H1 (cell line): Measurements from ENCODE around the gene C15orf40. TPM values are rescaled to one million over a fixed set of nuclear protein-coding genes. Genes with fewer than 3 reads are reported as not detected.

Experiments used
- CTCF ChIA-PET: fragments of 300-600 bp; sonication (Branson Sonifier 250); formaldehyde crosslinking; loops from one replicate; lab custom pipeline; 2021; ENCODE audit not compliant: partially characterized antibody; lab: Charles Lee
- POLR2A ChIA-PET: fragments of 300-600 bp; sonication (Branson Sonifier 250); formaldehyde crosslinking; loops from one replicate; lab custom pipeline; 2021; ENCODE audit warnings: inconsistent platforms; ENCODE audit not compliant: partially characterized antibody; lab: Charles Lee
- DNase-seq, 2 experiments: peaks; one replicate each; pipeline versions ENCODE4 v3.0.0 to v3.0.0-alpha.2; 2010 to 2022; ENCODE audit warnings: low spot score in 2 of 2, low read depth in 1 of 2, mixed read lengths in 1 of 2
- FAIRE-seq: peaks from 2 replicates; lab custom pipeline; 2011; peaks lifted over from hg19 to GRCh38; lab: Jason Lieb, UNC
- H2AFZ ChIP-seq: 2 replicates; pipeline ENCODE4 v1.8.1; 2012; ENCODE audit warnings: low read length, inconsistent platforms
- H2AK5ac ChIP-seq: 2 replicates; pipeline ENCODE4 v1.6.1; 2013; ENCODE audit warnings: low read depth, low read length
- H2BK120ac ChIP-seq: replicated peaks from 2 replicates; pipeline ENCODE3; 2013; ENCODE audit warnings: low read depth, low read length, inconsistent platforms
- H2BK12ac ChIP-seq: 2 replicates; pipeline ENCODE4 v1.6.1; 2013; ENCODE audit warnings: low read depth, low read length
- H2BK15ac ChIP-seq: 2 replicates; pipeline ENCODE4 v1.6.1; 2013; ENCODE audit warnings: low read length
- H2BK20ac ChIP-seq: 2 replicates; pipeline ENCODE4 v1.6.1; 2013; ENCODE audit warnings: low read length
- H2BK5ac ChIP-seq: 2 replicates; pipeline ENCODE4 v1.6.1; 2013; ENCODE audit warnings: low read depth, low read length
- H3K14ac ChIP-seq: 2 replicates; pipeline ENCODE4 v1.6.1; 2013; ENCODE audit warnings: inconsistent platforms; ENCODE audit not compliant: insufficient read length
- H3K18ac ChIP-seq: 2 replicates; pipeline ENCODE4 v1.6.1; 2013; ENCODE audit warnings: low read length; ENCODE audit errors: extremely low read depth
- H3K23ac ChIP-seq: 2 replicates; pipeline ENCODE4 v1.6.1; 2013; ENCODE audit warnings: inconsistent platforms; ENCODE audit not compliant: insufficient read length
- H3K23me2 ChIP-seq: 2 replicates; pipeline ENCODE4 v1.6.1; 2013; ENCODE audit warnings: low read depth, low read length
- H3K27ac ChIP-seq: 2 replicates; pipeline ENCODE4 v1.6.1; 2011; ENCODE audit warnings: low read depth, low read length, inconsistent platforms
- H3K27me3 ChIP-seq, 4 experiments: replicated peaks in 1 of 4; 1 replicate in 1 of 4; 2 replicates in 3 of 4; pipeline versions ENCODE4 v1.6.1 to v1.8.1; 2011 to 2013; ENCODE audit warnings: low read length in 3 of 4, mild to moderate bottlenecking in 3 of 4, inconsistent platforms in 2 of 4, mixed read lengths in 2 of 4, moderate library complexity in 1 of 4; ENCODE audit not compliant: control insufficient read depth in 3 of 4, insufficient read depth in 3 of 4; ENCODE audit errors: extremely low read depth in 1 of 4
- H3K36me3 ChIP-seq, 4 experiments: 2 replicates each; pipeline versions ENCODE4 v1.6.1 to v1.8.1; 2011 to 2013; ENCODE audit warnings: mild to moderate bottlenecking in 4 of 4, low read length in 3 of 4, moderate library complexity in 2 of 4, control low read depth in 1 of 4, inconsistent platforms in 1 of 4; ENCODE audit not compliant: insufficient read depth in 4 of 4, control insufficient read depth in 2 of 4
- H3K4ac ChIP-seq: replicated peaks from 2 replicates; pipeline ENCODE3; 2013; ENCODE audit warnings: low read length, low read depth, mixed read lengths, inconsistent platforms; ENCODE audit not compliant: insufficient read length
- H3K4me1 ChIP-seq, 4 experiments: replicated peaks in 1 of 4; 1 replicate in 1 of 4; 2 replicates in 3 of 4; pipeline versions ENCODE4 v1.6.1 to v1.8.1; 2011 to 2013; ENCODE audit warnings: low read length in 3 of 4, inconsistent platforms in 2 of 4, mixed read lengths in 1 of 4; ENCODE audit not compliant: insufficient read depth in 4 of 4, control insufficient read depth in 3 of 4
- H3K4me2 ChIP-seq, 2 experiments: 2 replicates each; pipeline versions ENCODE4 v1.6.1 to v1.8.1; 2011 to 2013; ENCODE audit warnings: low read depth in 2 of 2, low read length in 2 of 2, control low read depth in 1 of 2, inconsistent platforms in 1 of 2, mild to moderate bottlenecking in 1 of 2; ENCODE audit not compliant: insufficient read depth in 1 of 2
- H3K4me3 ChIP-seq, 4 experiments: fragments of 200-600, 300-600 bp in 1 of 4; sonication (generic), shearing (Covaris generic), sonication (Bioruptor Twin) in 1 of 4; 2 replicates each; pipeline versions ENCODE4 v1.5.1 to v1.8.1; 2011 to 2016; ENCODE audit warnings: low read length in 4 of 4, low read depth in 3 of 4, control low read depth in 2 of 4, inconsistent platforms in 2 of 4, mild to moderate bottlenecking in 2 of 4, mixed read lengths in 1 of 4, moderate library complexity in 1 of 4; ENCODE audit not compliant: insufficient read depth in 2 of 4; ENCODE audit errors: extremely low read depth in 1 of 4
- H3K56ac ChIP-seq: replicated peaks from 2 replicates; pipeline ENCODE3; 2013; ENCODE audit warnings: low read depth, mild to moderate bottlenecking, mixed read lengths, low read length, inconsistent platforms; ENCODE audit not compliant: insufficient read length
- H3K79me1 ChIP-seq: 2 replicates; pipeline ENCODE4 v1.6.1; 2013; ENCODE audit warnings: low read depth, low read length, control low read depth
- H3K79me2 ChIP-seq, 2 experiments: 2 replicates each; pipeline versions ENCODE4 v1.6.1 to v1.8.1; 2012 to 2013; ENCODE audit warnings: low read length in 2 of 2, mild to moderate bottlenecking in 2 of 2, inconsistent platforms in 1 of 2; ENCODE audit not compliant: insufficient read depth in 2 of 2, control insufficient read depth in 1 of 2
- H3K9ac ChIP-seq, 4 experiments: replicated peaks in 1 of 4; 1 replicate in 1 of 4; 2 replicates in 3 of 4; pipeline versions ENCODE4 v1.6.1 to v1.8.1; 2011 to 2013; ENCODE audit warnings: low read depth in 3 of 4, low read length in 3 of 4, control low read depth in 2 of 4, mild to moderate bottlenecking in 2 of 4, moderate library complexity in 2 of 4, inconsistent platforms in 1 of 4; ENCODE audit errors: extremely low read depth in 1 of 4
- H3K9me3 ChIP-seq, 2 experiments: 2 replicates each; pipeline versions ENCODE4 v1.6.1 to v1.8.1; 2012 to 2013; ENCODE audit warnings: mild to moderate bottlenecking in 2 of 2, moderate library complexity in 2 of 2, control low read depth in 1 of 2, inconsistent platforms in 1 of 2, low read depth in 1 of 2, low read length in 1 of 2, mixed read lengths in 1 of 2; ENCODE audit not compliant: insufficient read depth in 2 of 2
- H4K20me1 ChIP-seq, 2 experiments: replicated peaks in 1 of 2; 2 replicates each; pipeline versions ENCODE3 to v1.8.1; 2011 to 2013; ENCODE audit warnings: inconsistent platforms in 2 of 2, low read length in 2 of 2, mild to moderate bottlenecking in 1 of 2; ENCODE audit not compliant: insufficient read depth in 2 of 2, control insufficient read depth in 1 of 2
- H4K5ac ChIP-seq: 2 replicates; pipeline ENCODE4 v1.6.1; 2013; ENCODE audit warnings: low read length, low read depth, mixed read lengths, inconsistent platforms; ENCODE audit not compliant: insufficient read length
- H4K8ac ChIP-seq: 2 replicates; pipeline ENCODE4 v1.8.0; 2013; ENCODE audit warnings: mild to moderate bottlenecking, moderate library complexity, low read length, inconsistent platforms; ENCODE audit not compliant: insufficient read depth; ENCODE audit errors: extremely low read depth
- H4K91ac ChIP-seq: replicated peaks from 2 replicates; pipeline ENCODE3; 2013; ENCODE audit warnings: low read length, mixed read lengths, inconsistent platforms; ENCODE audit not compliant: insufficient read length
- ASH2L ChIP-seq: fragments of 200-600, 300-600 bp; sonication (generic); IDR thresholded peaks from one replicate; pipeline ENCODE4 v1.7.1; 2017; ENCODE audit warnings: low read length
- CBX5 ChIP-seq: fragments of 300-800, 300-1000 bp; sonication (generic); IDR thresholded peaks from 2 replicates; pipeline ENCODE4 v1.7.1; 2016; ENCODE audit warnings: antibody characterized with exemption, low read length, low read depth
- CEBPB ChIP-seq: IDR thresholded peaks from 2 replicates; pipeline ENCODE4 v1.6.1; 2012; ENCODE audit warnings: low read depth, low read length
- CREB1 ChIP-seq: IDR thresholded peaks from 2 replicates; pipeline ENCODE4 v1.6.1; 2012; ENCODE audit warnings: inconsistent platforms
- EZH2 ChIP-seq: fragments of 200-600 bp; sonication (generic); IDR thresholded peaks from 2 replicates; pipeline ENCODE4 v1.7.1; 2012; ENCODE audit warnings: low read depth, mild to moderate bottlenecking, moderate library complexity, low read length, inconsistent platforms; ENCODE audit not compliant: severe bottlenecking
- MAFK ChIP-seq: IDR thresholded peaks from 2 replicates; pipeline ENCODE4 v1.6.1; 2012; ENCODE audit warnings: low read depth, mild to moderate bottlenecking, improper control_type of control experiment, low read length
- RBBP5 ChIP-seq: IDR thresholded peaks from 2 replicates; pipeline ENCODE4 v1.7.1; 2012; ENCODE audit warnings: low read depth, mild to moderate bottlenecking, inconsistent platforms, low read length, moderate library complexity, borderline replicate concordance
- RNF2 ChIP-seq: fragments of 200-900, 300-1000 bp; sonication (generic); IDR thresholded peaks from 2 replicates; pipeline ENCODE4 v1.7.1; 2016; ENCODE audit warnings: borderline replicate concordance, low read depth, mild to moderate bottlenecking, antibody characterized with exemption, low read length; ENCODE audit not compliant: poor library complexity, severe bottlenecking; ENCODE audit errors: missing control alignments
- TCF12 ChIP-seq: IDR thresholded peaks from 2 replicates; pipeline ENCODE4 v1.6.1; 2011; ENCODE audit warnings: low read depth, mild to moderate bottlenecking, low read length
- TEAD4 ChIP-seq: IDR thresholded peaks from 2 replicates; pipeline ENCODE4 v1.6.1; 2012; ENCODE audit warnings: low read depth, low read length, inconsistent platforms, mixed read lengths
- YY1 ChIP-seq: IDR thresholded peaks from 2 replicates; pipeline ENCODE4 v1.6.1; 2011; ENCODE audit warnings: low read depth, mild to moderate bottlenecking, low read length
- WGBS, 2 experiments: shearing (Covaris generic) in 1 of 2; methylation state at CpG; one replicate each; pipeline versions ENCODE4 v1.1.6 to v1.1.7; 2013 to 2015; ENCODE audit warnings: low lambda C conversion rate in 2 of 2, mixed read lengths in 2 of 2, inconsistent platforms in 1 of 2, low coverage in 1 of 2, missing lambda C conversion rate in 1 of 2; ENCODE audit not compliant: insufficient replicate concordance in 2 of 2, insufficient coverage in 1 of 2, insufficient read length in 1 of 2; ENCODE audit errors: extremely low coverage in 1 of 2, missing lambda C conversion rate in 1 of 2; 5-methylcytosine and 5-hydroxymethylcytosine counted together
- polyA plus RNA-seq, 7 experiments: library from polyadenylated mRNA; depleted of rRNA in 3 of 7; stranded (reverse) in 5 of 7; unstranded in 2 of 7; fragments of >200 nt in 5 of 7; fragments of 200-250 nt in 2 of 7; gene quantifications; 1 replicate in 5 of 7; 2 replicates in 1 of 7; 4 replicates in 1 of 7; pipeline versions ENCODE4 v1.2.1 to v1.2.3, GENCODE V29; 2011 to 2013; ENCODE audit warnings: missing spikeins in 2 of 7, mixed read lengths in 2 of 7
- total RNA-seq: library from RNA; stranded (reverse); fragmentation: NEBNext Ultra II Directional; extraction: Animal tissue kit (Norgen Biotek cat#: 25700); gene quantifications from 2 replicates; pipeline ENCODE4 v1.2.1, GENCODE V29; 2021
- TF ChIP-seq, protein P1 (sequence below), 3 experiments: IDR thresholded peaks; 1 replicate in 2 of 3; 2 replicates in 1 of 3; pipeline versions ENCODE4 v1.5.1 to v1.6.1; 2011; ENCODE audit warnings: low read length in 3 of 3, mild to moderate bottlenecking in 3 of 3, inconsistent platforms in 2 of 3, low read depth in 1 of 3, moderate library complexity in 1 of 3; ENCODE audit not compliant: insufficient read depth in 1 of 3; ENCODE audit errors: control extremely low read depth in 1 of 3

The C15orf40 gene
- total and polyA plus RNA-seq, 2 of the 8 experiments (the other 6 are each of a cell fraction or from before 2014, with no cell fraction given) = 10.7 TPM

DNA sequence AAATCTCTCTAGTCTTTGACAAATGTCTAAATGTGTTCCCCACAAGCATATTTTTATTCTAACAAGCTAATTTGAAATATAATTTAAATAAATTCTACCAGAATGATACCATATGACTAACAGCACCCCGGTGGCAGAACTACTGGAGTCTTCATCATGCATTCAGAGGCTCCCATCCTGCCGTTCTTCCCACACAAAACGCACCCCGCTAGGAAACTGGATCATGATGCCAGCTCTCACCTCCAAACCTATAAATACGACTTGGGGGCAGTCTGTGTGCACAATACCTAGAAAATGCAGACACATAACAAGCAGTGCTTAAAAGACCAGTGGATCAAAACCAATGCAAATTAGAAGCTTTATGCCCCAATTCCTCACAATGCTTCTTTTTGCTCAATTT, 67.4 kb downstream of the C15orf40 start:
- H2BK5ac ChIP-seq = no peak overlapping the region
- H4K91ac ChIP-seq = no peak overlapping the region
- no peak overlapping the region for H3K4me2 ChIP-seq
- no peak overlapping the region for H4K8ac ChIP-seq
- H3K79me1 ChIP-seq = no peaks in the 10 kb centered on the region
- no peak overlapping the region for H2BK15ac ChIP-seq
- no peak overlapping the region for H2BK12ac ChIP-seq
- no peaks in the 10 kb centered on the region for H3K4me1 ChIP-seq
- no peak overlapping the region for H2AK5ac ChIP-seq
- H3K56ac ChIP-seq = no peak overlapping the region
- H2BK20ac ChIP-seq = no peak overlapping the region
- DNase-seq = no peak
- no peak overlapping the region for H3K18ac ChIP-seq
- H2BK120ac ChIP-seq = no peak overlapping the region
- no peak for FAIRE-seq
- no peak overlapping the region for H3K9ac ChIP-seq
- no peak overlapping the region for H3K4me3 ChIP-seq
- no peak overlapping the region for H3K14ac ChIP-seq
- no peak overlapping the region for H3K4ac ChIP-seq
- POLR2A ChIA-PET = interaction anchor here (0.5 to 1.3 kb wide), 2 partner anchors 17 to 355 kb away, joined by 3 read pairs; no protein-coding TSS in a partner anchor
- H3K27ac ChIP-seq = no peak overlapping the region
- no peak overlapping the region for H4K5ac ChIP-seq
- 91% methylated on average over 5 of the region's 5 CpGs; no CpG with 5 or more reads in 1 of the 2 experiments for WGBS, 2 experiments
- no peaks in the 10 kb centered on the region for H3K27me3 ChIP-seq
- H4K20me1 ChIP-seq = peaks cover 0 to 2% of the 10 kb centered on the region in 2 experiments
- H3K9me3 ChIP-seq = no peaks in the 10 kb centered on the region
- no peaks in the 10 kb centered on the region for H3K79me2 ChIP-seq
- H3K36me3 ChIP-seq = no peaks in the 10 kb centered on the region
- CTCF ChIA-PET = interaction anchor here (0.7 to 2.1 kb wide), 8 partner anchors 14 to 56 kb away, joined by 3 to 7 read pairs (median 4); no protein-coding TSS in a partner anchor
- H3K23me2 ChIP-seq = no peaks in the 10 kb centered on the region
- H2AFZ ChIP-seq = no peak overlapping the region
- no peak overlapping the region for H3K23ac ChIP-seq
- no peak for TF ChIP-seq TCF12
- TF ChIP-seq YY1 = no peak
- TF ChIP-seq RBBP5 = no peak
- TF ChIP-seq TEAD4 = no peak
- no peak for TF ChIP-seq EZH2
- TF ChIP-seq MAFK = no peak
- no peak for TF ChIP-seq ASH2L
- TF ChIP-seq CEBPB = no peak
- TF ChIP-seq RNF2 = no peak
- TF ChIP-seq CBX5 = no peak
- TF ChIP-seq CREB1 = no peak
- TF ChIP-seq, protein P1, sequence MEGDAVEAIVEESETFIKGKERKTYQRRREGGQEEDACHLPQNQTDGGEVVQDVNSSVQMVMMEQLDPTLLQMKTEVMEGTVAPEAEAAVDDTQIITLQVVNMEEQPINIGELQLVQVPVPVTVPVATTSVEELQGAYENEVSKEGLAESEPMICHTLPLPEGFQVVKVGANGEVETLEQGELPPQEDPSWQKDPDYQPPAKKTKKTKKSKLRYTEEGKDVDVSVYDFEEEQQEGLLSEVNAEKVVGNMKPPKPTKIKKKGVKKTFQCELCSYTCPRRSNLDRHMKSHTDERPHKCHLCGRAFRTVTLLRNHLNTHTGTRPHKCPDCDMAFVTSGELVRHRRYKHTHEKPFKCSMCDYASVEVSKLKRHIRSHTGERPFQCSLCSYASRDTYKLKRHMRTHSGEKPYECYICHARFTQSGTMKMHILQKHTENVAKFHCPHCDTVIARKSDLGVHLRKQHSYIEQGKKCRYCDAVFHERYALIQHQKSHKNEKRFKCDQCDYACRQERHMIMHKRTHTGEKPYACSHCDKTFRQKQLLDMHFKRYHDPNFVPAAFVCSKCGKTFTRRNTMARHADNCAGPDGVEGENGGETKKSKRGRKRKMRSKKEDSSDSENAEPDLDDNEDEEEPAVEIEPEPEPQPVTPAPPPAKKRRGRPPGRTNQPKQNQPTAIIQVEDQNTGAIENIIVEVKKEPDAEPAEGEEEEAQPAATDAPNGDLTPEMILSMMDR (IDR thresholded peaks at IDR 0.05; ENCODE audit: control extremely low read depth in 1 of 3, insufficient read depth in 1 of 3, low read depth in 1 of 3, low read length in 3 of 3) = no peak
